ENCODE results near the gene PRDM11.

DNA sequence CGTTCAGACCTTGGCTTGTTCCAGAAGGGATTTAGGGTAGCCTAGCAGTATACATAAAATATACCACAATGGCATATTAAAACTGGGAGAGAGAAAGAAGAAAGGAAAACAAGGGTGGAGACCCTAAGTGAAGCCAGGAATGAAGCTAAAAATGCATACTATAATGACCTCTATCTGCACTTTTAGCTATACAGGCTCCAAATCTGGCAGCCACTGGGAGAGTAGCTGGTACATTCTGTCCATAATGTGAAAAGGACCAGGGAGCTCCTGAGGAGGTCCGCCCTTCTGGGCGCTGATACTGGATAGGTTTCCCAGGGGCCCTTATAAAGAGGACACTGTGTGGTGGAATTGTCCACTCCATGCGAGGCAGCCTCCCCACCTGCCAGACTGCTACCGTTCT lies 42.8 kb downstream of the PRDM11 start:
- TF ChIP-seq, protein P1, sequence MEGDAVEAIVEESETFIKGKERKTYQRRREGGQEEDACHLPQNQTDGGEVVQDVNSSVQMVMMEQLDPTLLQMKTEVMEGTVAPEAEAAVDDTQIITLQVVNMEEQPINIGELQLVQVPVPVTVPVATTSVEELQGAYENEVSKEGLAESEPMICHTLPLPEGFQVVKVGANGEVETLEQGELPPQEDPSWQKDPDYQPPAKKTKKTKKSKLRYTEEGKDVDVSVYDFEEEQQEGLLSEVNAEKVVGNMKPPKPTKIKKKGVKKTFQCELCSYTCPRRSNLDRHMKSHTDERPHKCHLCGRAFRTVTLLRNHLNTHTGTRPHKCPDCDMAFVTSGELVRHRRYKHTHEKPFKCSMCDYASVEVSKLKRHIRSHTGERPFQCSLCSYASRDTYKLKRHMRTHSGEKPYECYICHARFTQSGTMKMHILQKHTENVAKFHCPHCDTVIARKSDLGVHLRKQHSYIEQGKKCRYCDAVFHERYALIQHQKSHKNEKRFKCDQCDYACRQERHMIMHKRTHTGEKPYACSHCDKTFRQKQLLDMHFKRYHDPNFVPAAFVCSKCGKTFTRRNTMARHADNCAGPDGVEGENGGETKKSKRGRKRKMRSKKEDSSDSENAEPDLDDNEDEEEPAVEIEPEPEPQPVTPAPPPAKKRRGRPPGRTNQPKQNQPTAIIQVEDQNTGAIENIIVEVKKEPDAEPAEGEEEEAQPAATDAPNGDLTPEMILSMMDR (IDR thresholded peaks at IDR 0.05) = no peak
- TF ChIP-seq POLR2AphosphoS5 (IDR thresholded peaks at IDR 0.05) (no peak), POLR2A (IDR thresholded peaks at IDR 0.05; ENCODE audit: low read depth) (no peak)
